Mucosa of descending colon (tissue), 3 donors: ENCODE results near the gene SMG7. TPM values are rescaled to one million over a fixed set of nuclear protein-coding genes. Genes with fewer than 3 reads are reported as not detected.

Experiments used
- ATAC-seq: fragments of 200-7000 bp; cut with Tn5 transposase; one replicate; pipeline ENCODE4 v1.9.1; 2020; ENCODE audit warnings: mild to moderate bottlenecking, moderate library complexity
- DNase-seq, 3 donors: peaks; one replicate each; pipeline ENCODE4 v3.0.0-alpha.2; 2020
- H3K36me3 ChIP-seq: fragments of 200-600 bp; one replicate; pipeline ENCODE4 v1.8.0; 2021; ENCODE audit warnings: low read depth, mild to moderate bottlenecking
- H3K4me1 ChIP-seq: fragments of 200-600 bp; one replicate; pipeline ENCODE4 v1.8.0; 2021; ENCODE audit warnings: low read depth, mild to moderate bottlenecking
- H3K4me3 ChIP-seq: fragments of 200-600 bp; one replicate; pipeline ENCODE4 v1.8.0; 2021; ENCODE audit warnings: mild to moderate bottlenecking
- H3K9me3 ChIP-seq: fragments of 200-600 bp; one replicate; pipeline ENCODE4 v1.8.0; 2021; ENCODE audit warnings: mild to moderate bottlenecking
- intact Hi-C, 2 donors: fragments of 100-400 bp; cut with DNase I in 1 of 2; cut with micrococcal nuclease in 1 of 2; formaldehyde crosslinking; loops; one replicate each; pipeline versions ENCODE4 v1.11.0 to v1.11.1; 2022; cut with DNase I, micrococcal nuclease
- total RNA-seq, 3 donors: library from RNA; stranded (reverse); fragmentation: NEBNext Ultra II Directional in 2 of 3; extraction: Animal tissue kit (Norgen Biotek cat#: 25700) in 2 of 3; gene quantifications; one replicate each; pipeline versions ENCODE4 v1.2.1 to v1.2.4, GENCODE V29; 2021 to 2023
- TF ChIP-seq, protein P1 (sequence below): fragments of 200-600 bp; IDR thresholded peaks from one replicate; pipeline ENCODE4 v1.8.0; 2022; ENCODE audit warnings: antibody characterized with exemption, mild to moderate bottlenecking
- donor health status: DM: no; HTN: no; CAD: no; lungs with moderate emphysema.
- donor health status: DM: no; HTN: no; CAD: no.
- donor health status: DM: no; HTN: yes; CAD: no.

The SMG7 gene
- total RNA-seq, 3 donors from 2014 or later, result 62.7 to 69.9 (median 66.4) TPM

GRCh38 chr1:183570451-183570850 lies 98.2 kb downstream of the SMG7 start:
- Histone ChIP-seq H3K36me3 (no peaks in the 10 kb centered on the region), H3K4me1 (peaks cover 3% of the 10 kb centered on the region), H3K4me3 (no peak overlapping the region), H3K9me3 (no peaks in the 10 kb centered on the region)
- TF ChIP-seq, protein P1, sequence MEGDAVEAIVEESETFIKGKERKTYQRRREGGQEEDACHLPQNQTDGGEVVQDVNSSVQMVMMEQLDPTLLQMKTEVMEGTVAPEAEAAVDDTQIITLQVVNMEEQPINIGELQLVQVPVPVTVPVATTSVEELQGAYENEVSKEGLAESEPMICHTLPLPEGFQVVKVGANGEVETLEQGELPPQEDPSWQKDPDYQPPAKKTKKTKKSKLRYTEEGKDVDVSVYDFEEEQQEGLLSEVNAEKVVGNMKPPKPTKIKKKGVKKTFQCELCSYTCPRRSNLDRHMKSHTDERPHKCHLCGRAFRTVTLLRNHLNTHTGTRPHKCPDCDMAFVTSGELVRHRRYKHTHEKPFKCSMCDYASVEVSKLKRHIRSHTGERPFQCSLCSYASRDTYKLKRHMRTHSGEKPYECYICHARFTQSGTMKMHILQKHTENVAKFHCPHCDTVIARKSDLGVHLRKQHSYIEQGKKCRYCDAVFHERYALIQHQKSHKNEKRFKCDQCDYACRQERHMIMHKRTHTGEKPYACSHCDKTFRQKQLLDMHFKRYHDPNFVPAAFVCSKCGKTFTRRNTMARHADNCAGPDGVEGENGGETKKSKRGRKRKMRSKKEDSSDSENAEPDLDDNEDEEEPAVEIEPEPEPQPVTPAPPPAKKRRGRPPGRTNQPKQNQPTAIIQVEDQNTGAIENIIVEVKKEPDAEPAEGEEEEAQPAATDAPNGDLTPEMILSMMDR, result no peak
- intact Hi-C loops, result no loop called here
- ATAC-seq (no peak), DNase-seq (no peak)

DNA sequence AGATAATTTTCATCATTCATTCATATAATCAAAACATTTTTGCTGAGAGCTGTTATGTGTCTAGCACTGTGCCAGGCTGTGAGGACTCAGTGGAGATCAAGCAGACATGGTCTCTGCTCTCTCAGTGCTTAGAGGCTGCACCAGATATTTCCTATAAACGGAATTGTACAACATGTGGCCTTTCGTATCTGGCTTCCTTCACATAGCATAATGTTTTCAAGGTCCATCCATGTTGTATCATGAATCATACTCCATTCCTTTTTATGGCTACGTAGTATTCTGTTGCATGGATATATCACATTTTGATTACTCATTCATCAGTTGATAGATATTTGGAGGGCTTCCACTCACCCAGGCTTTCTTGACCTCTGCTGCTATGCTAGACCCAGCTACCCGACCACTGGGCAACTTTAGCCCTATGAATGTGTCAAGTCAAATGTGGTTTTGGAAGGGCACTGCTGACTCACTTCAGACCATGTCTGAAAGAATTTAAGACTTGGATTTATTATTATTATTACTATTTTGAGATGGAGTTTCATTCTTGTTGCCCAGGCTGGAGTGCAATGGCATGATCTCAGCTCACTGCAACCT lies 99.5 kb downstream of the SMG7 start:
- no peaks in the 10 kb centered on the region for H3K9me3 ChIP-seq
- intact Hi-C loops, result no loop called here
- ATAC-seq (no peak), DNase-seq (no peak)
- TF ChIP-seq, protein P1, result no peak
- H3K4me1 ChIP-seq, result peaks cover 3% of the 10 kb centered on the region
- H3K4me3 ChIP-seq, result no peak overlapping the region
- H3K36me3 ChIP-seq, result no peaks in the 10 kb centered on the region

DNA sequence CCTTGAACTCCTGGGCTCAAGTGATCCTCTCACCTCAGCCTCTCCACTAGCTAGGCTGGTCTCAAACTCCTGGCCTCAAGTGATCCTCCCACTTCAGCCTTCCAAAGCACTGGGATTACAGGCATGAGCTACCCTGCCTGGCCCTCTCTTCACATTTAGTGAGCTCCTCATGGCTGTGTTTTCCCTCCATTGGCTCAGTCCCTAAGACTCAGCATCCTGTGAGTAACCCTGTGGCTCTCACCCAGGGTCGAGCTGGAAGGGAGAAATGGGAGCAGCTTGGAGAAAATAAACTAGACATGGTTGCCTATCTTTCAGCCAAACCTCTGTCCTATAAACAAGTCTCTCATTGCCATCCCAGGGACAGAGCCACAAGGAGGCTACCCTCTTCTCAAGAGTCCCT lies 100.4 kb downstream of the SMG7 start:
- Histone ChIP-seq H3K36me3 (no peaks in the 10 kb centered on the region), H3K4me1 (no peaks in the 10 kb centered on the region), H3K4me3 (no peak overlapping the region), H3K9me3 (no peaks in the 10 kb centered on the region)
- TF ChIP-seq, protein P1, result no peak
- ATAC-seq (no peak), DNase-seq (no peak)
- intact Hi-C loops, result no loop called here

DNA sequence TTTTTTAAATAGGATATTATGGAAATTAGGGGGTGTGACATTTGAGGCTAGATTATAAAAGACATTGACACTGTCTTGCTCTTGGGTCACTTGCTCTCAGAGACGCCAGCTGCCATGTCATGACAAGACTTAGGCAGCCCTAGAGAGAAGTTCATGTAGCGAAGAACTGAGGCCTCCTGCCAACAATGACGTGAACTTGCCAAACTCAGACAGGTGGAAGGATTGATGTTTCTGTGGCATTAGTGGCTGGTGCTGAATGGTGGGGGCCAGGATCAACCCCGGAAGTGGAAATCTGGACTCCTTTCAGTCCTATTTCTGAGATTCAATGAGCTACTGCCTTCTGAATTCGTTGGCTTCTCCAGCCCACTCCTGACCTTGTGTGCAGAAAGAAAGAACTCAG lies 103.3 kb downstream of the SMG7 start:
- Histone ChIP-seq H3K4me1 (no peaks in the 10 kb centered on the region), H3K4me3 (no peak overlapping the region), H3K36me3 (no peaks in the 10 kb centered on the region), H3K9me3 (no peaks in the 10 kb centered on the region)
- DNase-seq (no peak), ATAC-seq (no peak)
- intact Hi-C loops, result no loop called here
- TF ChIP-seq, protein P1, result no peak

GRCh38 chr1:183576537-183576936 lies 104.2 kb downstream of the SMG7 start:
- no peak for DNase-seq
- Histone ChIP-seq H3K4me3 (no peak overlapping the region), H3K36me3 (no peaks in the 10 kb centered on the region), H3K9me3 (no peaks in the 10 kb centered on the region), H3K4me1 (no peaks in the 10 kb centered on the region)
- no peak for ATAC-seq
- TF ChIP-seq, protein P1, result no peak
- intact Hi-C loops, result no loop called here
